Stimulated activated CD8-positive, alpha-beta memory T cell treated with anti-CD3 and anti-CD28 coated beads, Interleukin-15, amount 100 ng/mL, for 24 hours (primary cell): Measurements from ENCODE around the gene CHST5.

Experiments used
- DNase-seq: peaks from one replicate; pipeline ENCODE4 v3.0.0-alpha.2; 2020; ENCODE audit warnings: low read depth

Gene CHST5

DNA sequence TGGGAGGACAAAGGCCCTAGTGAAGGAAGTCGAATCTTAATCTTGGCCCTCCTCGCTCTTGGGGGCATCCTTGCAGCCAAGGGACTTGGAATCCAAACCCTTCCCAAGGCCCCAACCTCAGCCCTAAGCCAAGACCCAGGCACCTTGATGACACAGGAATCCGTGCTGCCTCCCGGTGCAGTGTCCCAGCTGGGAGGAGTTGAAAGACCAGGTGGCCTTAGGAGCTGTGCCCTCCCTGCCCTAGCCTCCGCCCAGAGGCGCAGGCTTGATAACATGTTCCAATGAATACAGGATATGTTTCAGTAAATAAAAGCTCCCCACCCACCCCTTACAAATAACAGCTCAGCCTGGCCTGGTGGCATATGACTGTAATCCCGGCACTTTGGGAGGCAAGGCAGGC is at the start of gene CHST5:
Gene CHST5, minus strand, starts transcription at position 208 of the 400 bp plus-strand sequence. CDS start 5,724 bp downstream, outside the sequence.
- no peak for DNase-seq

DNA sequence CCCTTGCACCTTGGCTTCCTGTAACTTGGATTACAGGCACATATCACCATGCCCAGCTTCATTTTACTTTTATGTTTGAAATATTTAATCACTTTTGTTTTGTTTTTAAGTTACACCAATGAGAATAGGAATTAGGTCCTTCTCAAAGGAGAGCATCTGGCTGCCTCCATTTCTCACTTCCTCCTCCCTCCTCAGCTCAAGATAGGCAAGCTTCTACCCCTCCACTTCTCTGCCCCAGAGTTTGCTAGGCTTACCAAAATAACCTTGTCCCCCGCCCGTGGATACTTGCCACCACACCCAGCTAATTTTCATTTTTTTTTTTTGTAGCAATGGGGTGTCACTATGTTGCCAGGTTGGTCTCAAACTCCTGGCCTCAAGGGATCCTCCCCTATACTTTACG is 48.2 kb upstream of the CHST5 start:
- DNase-seq = no peak

DNA sequence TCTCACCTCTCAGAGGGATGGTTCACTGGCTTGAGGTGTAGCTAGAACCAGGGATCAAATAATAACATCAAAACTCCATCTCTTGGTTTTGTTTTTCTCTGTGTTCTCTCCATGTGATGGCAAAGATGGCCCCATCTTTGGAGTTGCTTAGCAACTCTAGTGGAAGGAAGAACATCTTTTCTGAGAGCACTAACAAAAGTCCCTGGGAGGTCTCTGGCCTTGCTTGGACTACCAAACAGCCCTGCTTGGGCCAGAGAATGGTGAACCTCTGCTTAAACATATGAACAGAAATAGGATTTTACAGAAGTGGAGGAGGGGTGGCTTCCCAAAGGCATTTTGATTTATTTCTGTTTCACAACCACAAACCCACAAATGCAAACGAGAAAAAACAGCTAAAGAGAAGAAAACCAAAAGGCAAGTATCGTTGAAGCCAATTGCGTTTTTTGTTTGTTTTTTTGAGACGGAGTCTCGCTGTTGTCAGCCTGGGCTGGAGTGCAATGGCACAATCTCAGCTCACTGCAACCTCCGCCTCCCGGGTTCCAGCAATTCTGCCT is 43.5 kb upstream of the CHST5 start:
- DNase-seq = no peak

DNA sequence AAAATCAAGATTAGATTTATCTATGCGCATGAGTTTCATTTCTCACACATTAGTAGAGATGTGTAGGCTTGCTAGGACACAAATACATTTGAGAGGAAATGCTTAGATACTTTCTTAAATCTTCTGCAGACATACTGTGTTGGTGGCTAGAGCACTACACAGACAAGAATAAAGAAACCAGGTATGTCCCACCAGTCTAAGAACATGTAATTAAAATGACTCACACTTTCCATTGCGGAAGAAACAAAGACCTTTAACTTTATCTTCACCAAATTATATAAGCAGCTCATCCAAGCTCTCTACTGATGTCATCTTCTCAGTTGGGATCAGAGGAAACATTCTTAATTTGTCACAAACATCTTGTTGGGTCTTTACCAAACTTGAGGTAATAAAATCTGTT is 42.8 kb upstream of the CHST5 start:
- DNase-seq = no peak

DNA sequence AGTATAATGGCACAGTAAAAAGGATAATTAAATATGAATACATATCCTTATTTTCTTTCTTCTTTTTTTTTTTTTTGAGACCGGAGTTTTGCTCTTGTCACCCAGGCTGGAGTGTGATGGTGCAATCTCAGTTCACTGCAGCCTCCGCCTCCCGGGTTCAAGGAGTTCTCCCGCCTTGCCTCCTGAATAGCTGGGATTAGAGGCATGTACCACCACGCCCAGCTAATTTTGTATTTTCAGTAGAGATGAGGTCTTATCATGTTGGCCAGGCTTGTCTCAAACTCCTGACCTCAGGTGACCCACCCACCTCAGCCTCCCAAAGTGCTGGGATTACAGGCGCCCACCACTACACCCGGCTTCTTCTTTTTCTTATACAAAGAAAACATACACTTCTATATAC is 42.3 kb upstream of the CHST5 start:
- no peak for DNase-seq

DNA sequence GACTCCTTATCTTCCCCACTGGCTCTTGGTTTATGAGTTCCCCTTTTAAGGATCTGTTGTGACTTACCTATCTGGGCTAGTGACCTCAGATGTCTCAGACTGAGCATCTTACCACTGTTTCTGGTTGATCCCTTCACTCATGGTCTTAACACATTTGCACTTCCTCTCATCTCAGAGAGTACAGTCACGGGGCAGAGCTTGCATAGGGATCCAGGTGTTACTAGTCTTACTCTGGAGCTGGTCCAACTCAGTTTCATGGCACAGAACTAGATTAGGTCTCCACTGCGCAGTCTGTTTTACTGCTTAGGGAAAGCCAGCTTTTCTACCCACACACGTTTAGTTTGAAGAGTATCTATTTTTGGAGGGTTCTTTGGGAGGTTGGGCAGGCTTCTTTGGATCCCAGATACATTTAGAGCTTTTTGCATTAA is 40.5 kb upstream of the CHST5 start:
- no peak for DNase-seq

DNA sequence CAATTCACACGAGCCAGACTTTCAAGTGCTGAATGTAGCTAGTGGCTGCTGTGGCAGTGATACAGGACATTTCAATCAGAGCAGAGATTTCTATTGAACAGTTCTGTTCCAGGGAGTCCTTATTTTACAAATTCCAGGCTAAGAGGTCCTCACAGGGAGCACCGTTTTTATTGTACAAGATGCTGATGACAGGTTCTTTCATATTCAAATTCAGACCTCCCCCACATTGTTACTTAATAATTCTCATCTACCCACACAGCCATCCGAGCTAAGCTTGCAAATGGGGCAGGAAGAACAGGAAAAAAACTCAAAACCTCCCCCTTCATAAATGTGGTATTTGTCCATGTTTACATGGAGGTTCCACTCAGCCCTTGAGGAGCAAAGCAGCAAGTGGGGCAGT is 40.0 kb upstream of the CHST5 start:
- no peak for DNase-seq

DNA sequence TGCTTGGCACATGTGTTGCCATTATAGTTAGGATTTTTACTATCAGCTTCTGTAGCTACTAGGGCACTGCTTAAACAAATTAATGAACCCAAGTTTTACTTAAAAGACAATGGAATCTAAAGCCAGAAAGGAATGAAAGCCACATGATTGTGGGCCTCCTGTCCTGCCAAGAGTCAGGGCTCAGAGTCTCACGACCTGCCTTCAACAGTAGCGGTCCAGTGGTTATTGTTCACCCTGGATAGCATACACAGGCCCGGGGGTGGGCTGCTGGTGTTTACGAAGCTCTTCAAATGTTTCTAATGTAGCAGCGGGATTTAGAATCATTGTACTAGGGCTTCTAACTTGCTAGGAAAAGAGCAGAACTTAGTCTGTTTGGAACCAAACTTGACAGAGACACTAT is 38.0 kb upstream of the CHST5 start:
- DNase-seq = no peak

DNA sequence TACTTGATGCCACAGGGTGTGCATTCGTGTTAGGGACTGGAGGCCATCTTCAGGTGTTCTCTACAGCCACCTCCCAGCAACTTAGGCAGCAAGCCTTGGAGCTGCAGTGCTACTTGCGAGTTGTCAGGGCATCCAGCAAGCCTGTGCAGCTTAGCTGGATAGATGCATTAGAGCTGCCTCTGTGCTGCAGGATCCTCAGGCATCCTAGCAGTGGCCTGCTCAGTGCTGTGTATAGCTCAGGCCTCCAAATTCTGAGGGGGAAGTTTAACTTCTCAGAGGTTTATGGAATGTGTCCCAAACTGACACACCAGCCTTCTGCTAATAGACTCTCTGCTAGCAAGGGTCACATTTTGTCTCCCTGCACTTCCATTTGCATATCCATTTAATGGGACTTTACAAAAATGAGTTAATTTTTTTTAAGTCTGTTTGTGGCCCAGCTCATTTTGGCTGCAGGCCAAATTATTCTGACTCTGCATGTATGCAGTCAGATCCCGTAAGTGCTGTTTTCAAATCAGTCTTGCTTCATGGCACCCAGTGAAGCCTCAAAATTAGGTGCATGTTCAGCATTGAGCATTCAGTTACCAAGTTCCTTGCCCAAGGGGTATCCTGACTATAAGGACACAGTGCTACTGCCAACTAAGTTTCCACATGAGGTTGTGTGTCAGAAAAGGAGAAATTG is 37.1 kb upstream of the CHST5 start:
- DNase-seq = no peak

DNA sequence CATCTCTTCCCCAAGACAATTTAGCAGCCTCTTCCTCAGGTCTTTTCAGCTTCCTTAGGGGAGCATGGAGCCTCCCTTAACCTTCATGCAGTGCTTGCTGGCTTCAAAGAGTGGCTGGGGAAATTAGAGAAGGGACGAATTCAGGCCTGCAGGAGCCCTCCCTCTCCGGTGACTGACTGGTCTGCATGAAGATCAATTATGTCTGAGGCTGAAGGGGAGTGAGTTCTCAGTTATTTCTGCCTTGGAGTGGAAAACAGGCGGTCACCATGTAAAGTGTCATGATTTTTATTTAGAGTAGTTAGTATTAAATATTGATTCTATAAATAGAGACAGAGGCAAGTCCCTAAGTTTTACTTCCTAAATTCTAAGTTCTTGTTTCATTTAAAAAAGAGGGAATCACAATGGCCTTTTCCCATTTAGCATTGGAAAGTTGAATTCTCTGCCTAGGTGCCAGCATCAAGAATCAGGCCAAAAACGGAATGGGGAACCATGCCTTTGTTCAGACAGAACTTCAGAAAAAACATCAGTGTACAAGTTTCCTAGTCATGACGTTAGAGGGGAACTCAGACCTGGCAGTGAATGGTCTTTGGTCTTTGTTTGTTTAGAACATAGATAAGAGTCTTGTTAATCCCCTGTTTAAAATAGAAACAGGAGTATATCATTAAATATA is 34.6 kb upstream of the CHST5 start:
- DNase-seq = no peak

DNA sequence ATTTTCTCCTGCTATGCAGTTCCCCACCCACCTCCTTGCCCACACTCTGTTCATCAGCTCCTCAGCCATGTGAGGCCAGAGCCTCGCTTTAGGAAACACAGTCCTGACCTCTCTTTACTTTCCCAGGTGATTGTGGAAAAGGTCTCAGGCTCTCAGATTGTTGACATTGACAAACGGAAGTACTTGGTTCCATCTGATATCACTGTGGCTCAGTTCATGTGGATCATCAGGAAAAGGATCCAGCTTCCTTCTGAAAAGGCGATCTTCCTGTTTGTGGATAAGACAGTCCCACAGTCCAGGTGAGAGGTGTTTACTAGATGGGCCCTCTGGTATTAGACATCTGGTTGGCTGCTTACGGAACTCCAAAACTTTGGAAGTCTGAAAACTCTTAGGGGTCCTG is 32.0 kb upstream of the CHST5 start:
- DNase-seq = no peak

DNA sequence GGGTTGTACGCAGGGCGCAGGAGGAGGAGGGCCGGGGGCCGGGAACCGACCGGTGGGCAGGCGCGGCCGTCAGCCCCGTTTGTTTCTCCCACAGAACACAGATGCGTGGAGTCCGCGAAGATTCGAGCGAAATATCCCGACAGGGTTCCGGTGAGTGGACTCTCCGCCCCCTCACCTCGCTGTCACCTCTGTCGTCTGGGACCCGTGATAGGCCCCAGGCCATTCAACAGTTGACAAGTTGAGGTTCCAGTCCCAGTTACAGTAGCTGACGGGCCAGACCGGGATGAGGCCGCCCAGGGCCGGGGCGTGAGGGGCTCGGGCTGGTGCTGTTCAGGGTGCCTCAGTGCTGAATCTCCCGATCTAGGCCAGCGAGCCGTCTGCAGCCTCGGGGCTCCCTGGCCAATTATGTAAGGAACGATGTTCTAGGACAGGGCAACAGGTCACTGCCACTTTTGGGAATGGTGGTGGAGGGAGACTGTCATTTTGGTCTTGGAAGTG is 30.9 kb upstream of the CHST5 start:
- no peak for DNase-seq

DNA sequence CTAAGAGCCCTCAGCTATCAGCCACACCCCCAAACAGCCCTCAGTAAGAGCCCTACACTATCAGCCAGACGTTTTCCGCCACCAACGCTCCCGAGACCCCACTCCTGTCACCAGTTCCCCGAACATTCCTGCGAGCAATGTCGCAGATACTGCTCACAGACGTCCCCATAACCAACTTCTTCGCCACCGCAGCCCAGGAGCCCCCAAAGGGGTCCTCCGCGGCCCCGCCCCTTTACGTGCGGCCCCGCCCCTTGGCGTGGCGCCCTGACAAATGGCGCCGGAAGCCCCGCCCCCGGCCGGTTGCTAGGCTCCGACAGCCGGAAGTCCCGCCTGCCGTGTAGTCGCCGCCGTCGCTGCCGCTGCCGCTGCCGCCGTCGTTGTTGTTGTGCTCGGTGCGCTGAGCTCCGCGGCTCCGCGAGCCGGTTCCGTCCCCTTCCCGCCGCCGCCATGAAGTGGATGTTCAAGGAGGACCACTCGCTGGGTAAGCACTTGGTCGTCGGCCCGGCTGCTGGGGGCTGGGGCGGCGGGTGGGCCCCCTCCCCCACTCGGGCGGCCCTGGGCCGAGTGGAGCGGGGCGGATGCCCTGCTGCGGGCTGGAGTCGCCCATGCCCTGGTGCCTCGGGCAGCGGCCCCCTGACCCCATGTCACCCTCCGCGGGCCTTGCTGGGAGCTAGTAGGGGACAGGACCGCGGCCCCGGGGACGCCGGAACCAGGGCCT is 30.3 kb upstream of the CHST5 start, which contains the start of gene GABARAPL2:
Gene GABARAPL2, plus strand, starts transcription at position 340 of the 718 bp plus-strand sequence. Its CDS starts 108 bp downstream, at position 448.
- peak; percentile 94 for DNase-seq

DNA sequence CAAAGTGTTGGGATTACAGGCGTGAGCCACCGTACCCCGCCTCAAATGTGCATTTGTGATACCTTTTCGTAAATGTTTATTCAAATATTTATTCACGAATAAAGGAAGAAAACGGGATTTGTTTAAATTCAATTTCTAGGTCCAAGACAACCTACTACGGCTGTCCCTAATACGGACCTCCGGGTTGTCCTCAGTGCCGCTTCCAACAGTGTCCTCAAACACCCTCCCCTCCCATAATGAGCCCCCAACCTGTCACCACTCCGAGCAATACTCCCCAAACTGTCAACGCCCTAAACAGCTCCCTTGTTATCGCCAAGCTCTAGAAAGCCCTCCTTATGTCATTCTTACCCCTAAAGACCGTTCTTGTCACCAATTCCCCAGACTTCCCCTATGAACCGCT is 29.7 kb upstream of the CHST5 start:
- DNase-seq = no peak

DNA sequence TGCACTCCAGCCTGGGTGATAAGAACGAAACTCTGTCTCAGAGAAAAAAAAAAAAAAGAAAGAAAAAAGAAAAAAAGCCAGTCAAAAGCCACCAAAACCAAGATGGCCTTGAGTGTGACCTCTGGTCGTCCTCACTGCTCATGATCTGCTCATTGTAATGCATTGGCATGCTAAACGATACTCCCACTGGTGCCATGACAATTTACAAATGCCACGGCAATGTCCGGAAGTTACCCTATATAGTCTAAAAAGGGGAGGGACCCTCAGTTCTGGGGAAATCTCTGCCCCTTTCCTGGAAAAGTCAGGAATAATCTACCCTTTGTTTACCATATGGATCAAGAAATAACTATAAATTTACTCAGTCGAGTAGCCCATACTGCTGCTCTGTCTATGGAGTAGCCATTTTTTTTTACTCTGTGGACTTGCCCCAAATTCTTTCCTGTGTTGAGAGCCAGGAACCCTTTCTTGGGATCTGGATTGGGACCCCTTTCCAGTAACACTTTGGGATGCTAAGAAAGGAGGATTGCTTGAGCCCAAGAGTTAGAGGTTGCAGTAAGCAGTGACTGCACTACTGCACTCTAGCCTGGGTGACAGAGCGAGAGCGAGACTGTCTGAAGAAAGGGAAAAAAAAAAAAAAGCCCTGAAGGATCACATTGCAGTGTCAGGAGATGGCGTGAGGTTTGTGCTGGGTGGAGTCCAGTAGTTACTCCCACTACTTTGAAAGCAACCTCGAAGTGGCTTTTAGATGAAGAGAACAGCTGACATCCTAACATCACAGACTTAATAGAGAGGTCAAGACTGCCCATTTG is 23.9 kb upstream of the CHST5 start:
- no peak for DNase-seq

DNA sequence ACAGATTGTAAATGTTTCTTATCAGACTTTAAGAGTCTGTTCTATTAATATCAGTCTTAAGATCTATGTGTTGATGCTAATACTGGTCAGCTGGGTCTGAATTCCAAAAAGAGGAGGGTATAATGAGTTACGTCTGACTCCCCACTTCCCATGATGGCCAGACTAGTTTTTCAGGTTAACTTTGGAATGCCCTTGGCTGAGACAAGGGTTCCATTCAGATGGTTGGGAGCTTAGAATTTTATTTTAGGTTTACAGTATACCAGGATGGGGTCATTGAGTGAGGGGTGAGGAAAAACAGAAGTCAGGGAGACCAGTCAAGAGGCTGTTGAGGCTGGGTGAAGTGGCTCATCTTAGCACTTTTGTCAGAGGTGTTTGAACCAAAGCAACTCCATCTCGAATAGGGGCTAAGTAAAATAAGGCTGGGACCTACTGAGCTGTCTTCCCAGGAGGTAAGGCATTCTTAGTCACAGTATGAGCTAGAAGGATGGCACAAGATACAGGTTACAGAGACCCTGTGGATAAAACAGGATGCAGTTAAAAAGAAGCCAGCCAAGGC is 23.0 kb upstream of the CHST5 start:
- no peak for DNase-seq

DNA sequence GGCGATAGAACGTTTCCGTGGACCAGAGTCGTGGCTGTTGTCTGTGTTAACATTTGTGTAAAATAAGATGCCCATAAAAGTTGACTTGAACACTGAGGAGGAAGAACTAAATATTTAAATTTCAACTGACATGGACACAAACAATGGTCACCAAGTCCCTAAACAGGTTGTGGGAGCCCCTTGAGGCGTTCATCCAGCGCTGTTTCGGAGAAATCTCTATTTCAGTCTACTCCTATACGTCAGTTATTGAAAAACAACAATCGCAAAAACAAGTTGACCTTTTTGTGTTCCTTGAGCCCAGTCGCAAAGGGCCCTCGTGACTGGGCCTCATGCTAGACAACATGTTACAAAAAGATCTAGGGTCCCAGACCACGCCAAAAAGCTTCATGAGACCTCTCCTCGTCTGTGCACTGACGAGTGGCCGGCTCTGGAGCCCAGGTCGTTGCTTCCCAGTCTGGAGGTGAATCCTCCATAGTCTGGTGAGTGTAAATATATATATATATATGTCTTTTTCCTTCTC is 20.6 kb upstream of the CHST5 start:
- DNase-seq = no peak

DNA sequence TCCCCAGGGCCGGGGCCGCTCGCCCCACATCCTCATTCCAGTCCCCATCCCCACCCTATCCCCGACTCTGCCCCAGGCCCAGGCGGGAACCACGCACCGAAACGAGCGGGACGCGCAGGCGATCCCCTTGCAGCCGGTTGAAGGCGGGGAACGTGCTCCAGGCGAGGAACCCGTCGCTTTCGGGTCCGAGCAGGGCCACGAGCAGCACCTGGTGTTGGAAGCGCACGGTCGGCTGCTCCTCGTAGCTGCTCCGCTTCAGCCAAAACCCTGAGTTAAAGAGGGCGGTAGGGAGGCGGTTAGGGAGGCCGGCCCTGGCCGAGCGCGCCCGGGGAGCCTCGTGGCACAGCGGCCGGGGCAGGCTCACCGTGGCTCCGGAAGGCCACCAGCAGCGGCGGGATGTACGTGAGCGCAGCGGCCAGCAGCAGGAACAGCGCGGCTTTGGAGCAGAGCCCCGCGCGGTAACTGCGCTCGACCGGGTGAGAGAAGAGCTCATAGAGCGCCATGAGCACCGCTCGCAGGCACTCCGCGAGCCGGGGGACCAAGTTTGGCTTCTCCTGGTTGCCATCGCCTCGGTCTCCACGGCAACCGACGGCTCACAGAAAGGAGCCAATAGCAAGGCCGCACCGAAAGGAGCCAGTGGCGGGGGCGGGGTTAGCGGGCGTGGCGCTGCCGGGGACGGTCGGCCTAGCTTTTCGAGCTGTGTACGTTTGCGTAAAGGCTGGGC is 20.0 kb upstream of the CHST5 start, which contains the start of gene TMEM231:
Gene TMEM231, minus strand, starts transcription at position 546 of the 724 bp plus-strand sequence. Its CDS starts 43 bp downstream, at position 503.
- peak; percentile 92 for DNase-seq

DNA sequence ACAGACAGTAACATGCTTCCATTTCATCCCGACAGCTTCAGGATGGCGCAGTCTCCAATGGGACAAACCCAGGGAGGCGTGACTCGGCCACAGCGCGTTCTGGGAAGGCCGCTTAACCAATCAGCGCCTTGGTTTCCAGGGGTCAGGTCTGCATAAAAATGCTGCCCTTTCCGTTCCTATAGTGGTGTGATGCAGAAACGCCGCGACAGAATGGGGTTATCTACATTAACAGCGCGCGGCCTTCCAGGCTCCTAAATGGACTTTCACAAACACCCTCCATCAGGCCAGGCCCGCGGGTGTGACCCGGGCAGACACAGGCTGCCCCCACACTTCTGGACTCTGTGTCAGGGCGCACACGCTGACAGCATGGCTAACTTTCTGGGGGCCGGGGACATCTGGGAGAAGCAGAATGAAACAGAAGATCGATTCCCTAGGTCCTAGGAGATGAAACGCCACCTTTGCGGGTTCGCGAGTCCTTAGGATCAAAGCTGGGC is 19.4 kb upstream of the CHST5 start:
- no peak for DNase-seq

DNA sequence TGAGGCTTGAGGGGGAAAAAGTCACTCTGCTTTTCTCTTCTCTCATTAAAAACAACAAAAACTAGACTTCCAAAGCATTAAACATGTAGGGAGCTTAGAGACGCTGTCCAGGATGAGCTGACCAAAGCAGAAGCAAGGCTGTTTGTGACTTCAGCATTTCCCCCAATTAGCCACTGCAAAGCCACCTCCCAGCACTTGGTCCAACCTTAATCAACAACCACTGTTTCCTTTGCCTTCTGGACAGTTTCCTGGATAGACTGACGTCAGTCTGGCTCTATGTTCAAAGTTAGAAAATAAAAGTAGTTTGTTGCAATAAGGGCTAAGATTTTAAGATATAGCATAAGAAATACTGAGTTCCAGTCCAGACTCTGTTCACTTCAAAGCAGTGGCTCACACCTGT is 17.0 kb upstream of the CHST5 start:
- no peak for DNase-seq
